Fibroblast of skin of scalp (primary cell): Measurements from ENCODE around the gene ST3GAL5. TPM values are rescaled to one million over a fixed set of nuclear protein-coding genes. Genes with fewer than 3 reads are reported as not detected.
"Not testable (repeated sequence)": the region's sequence is repeated elsewhere in the genome, so short reads cannot be mapped to it uniquely, and the experiment has no call there.

Experiments
- DNase-seq: peaks from one replicate; pipeline ENCODE4 v3.0.0-alpha.2; 2013
- polyA plus RNA-seq, 2 experiments: library from polyadenylated mRNA; unstranded; fragments of 120-200 nt; gene quantifications; one replicate each; pipeline ENCODE4 v1.2.1, GENCODE V29; 2013; ENCODE audit not compliant: insufficient read length in 2 of 2

ST3GAL5 gene
- polyA plus RNA-seq (2013, experiment 1 of 2; ENCODE audit: insufficient read length), result 54.0 TPM
- polyA plus RNA-seq (2013, experiment 2 of 2; ENCODE audit: insufficient read length), result 53.6 TPM

GRCh38 chr2:85888684-85889626, at the start of gene ST3GAL5:
TSS of gene ST3GAL5 (minus strand) at chr2:85888990. CDS start at chr2:85888905, 85 bp downstream.
- DNase-seq, result peak; percentile 89

GRCh38 chr2:85938456-85938855, 49.7 kb upstream of the ST3GAL5 start:
- no peak for DNase-seq

- no peak for DNase-seq
These were observed 48.3 kb upstream of the ST3GAL5 start for GRCh38 chr2:85937069-85937439.

- DNase-seq, result no peak
These were observed 47.8 kb upstream of the ST3GAL5 start for GRCh38 chr2:85936421-85937068.

GRCh38 chr2:85935746-85936208, 47.0 kb upstream of the ST3GAL5 start:
- DNase-seq, result peak; percentile 84

- DNase-seq, result no peak
These were observed 46.5 kb upstream of the ST3GAL5 start for GRCh38 chr2:85935170-85935745.

GRCh38 chr2:85933753-85934594, 45.2 kb upstream of the ST3GAL5 start:
- DNase-seq, result peak; percentile 81

- not testable (repeated sequence) for DNase-seq
These were observed 42.4 kb upstream of the ST3GAL5 start for GRCh38 chr2:85931151-85931550.

- DNase-seq, result no peak
These were observed 41.6 kb upstream of the ST3GAL5 start for GRCh38 chr2:85930129-85931124.

- DNase-seq, result no peak
These were observed 40.6 kb upstream of the ST3GAL5 start for GRCh38 chr2:85929096-85930050.

GRCh38 chr2:85926931-85927661, 38.3 kb upstream of the ST3GAL5 start:
- no peak for DNase-seq

GRCh38 chr2:85926526-85926925, 37.7 kb upstream of the ST3GAL5 start:
- no peak for DNase-seq

GRCh38 chr2:85925216-85925671, 36.5 kb upstream of the ST3GAL5 start:
- DNase-seq, result no peak

GRCh38 chr2:85924522-85924921, 35.7 kb upstream of the ST3GAL5 start:
- no peak for DNase-seq

GRCh38 chr2:85922199-85922598, 33.4 kb upstream of the ST3GAL5 start:
- DNase-seq, result no peak

GRCh38 chr2:85921659-85922058, 32.9 kb upstream of the ST3GAL5 start:
- DNase-seq, result no peak

GRCh38 chr2:85920810-85921545, 32.2 kb upstream of the ST3GAL5 start:
- DNase-seq, result peak; percentile 92
